ENCODE measurements around the gene ATP9A. TPM values are rescaled to one million over a fixed set of nuclear protein-coding genes. Genes with fewer than 3 reads are reported as not detected.

ATP9A gene
- total RNA-seq, 1 experiment from 2014 or later, result 16.8 TPM

GRCh38 chr20:51627586-51627985 lies 140.6 kb downstream of the ATP9A start (continued):
- no peak for TF ChIP-seq POLR2AphosphoS5 (IDR thresholded peaks at IDR 0.05; ENCODE audit: low read depth, low read length)
- no peak for TF ChIP-seq ZFX (IDR thresholded peaks at IDR 0.05)
- TF ChIP-seq EZH2phosphoT487 (IDR thresholded peaks at IDR 0.05; ENCODE audit: borderline replicate concordance), result no peak
- TF ChIP-seq ZBTB33 (IDR thresholded peaks at IDR 0.05; ENCODE audit: extremely low read depth, insufficient replicate concordance, low read length), result no peak
- no peak for TF ChIP-seq CEBPB (IDR thresholded peaks at IDR 0.05; ENCODE audit: low read depth)
- TF ChIP-seq EZH2 (IDR thresholded peaks at IDR 0.05), result no peak
- no peak for TF ChIP-seq YY1 (IDR thresholded peaks at IDR 0.05; ENCODE audit: extremely low read depth, insufficient replicate concordance, low read depth, low read length)

GRCh38 chr20:51625105-51625504 lies 143.1 kb downstream of the ATP9A start:
- POLR2A ChIA-PET, result no interaction called here
- Histone ChIP-seq H3K79me2 (ENCODE audit: insufficient read depth, low read length) (no peaks in the 10 kb centered on the region), H3K4me3 (replicated peaks in 1 of 2; ENCODE audit: low read depth in 1 of 2, low read length in 2 of 2) (no peak overlapping the region), H3K9ac (ENCODE audit: low read length) (no peak overlapping the region), H3K9me2 (ENCODE audit: insufficient read depth) (no peaks in the 10 kb centered on the region), H3K27ac (ENCODE audit: low read depth, low read length) (no peak overlapping the region), H3K27me3 (ENCODE audit: insufficient read depth, low read length) (no peaks in the 10 kb centered on the region), H3K9me3 (ENCODE audit: control insufficient read depth in 1 of 2, insufficient read depth in 1 of 2, low read depth in 1 of 2, low read length in 2 of 2) (no peaks in the 10 kb centered on the region), H3K36me3 (ENCODE audit: control insufficient read depth in 1 of 2, insufficient read depth in 2 of 2, low read length in 2 of 2) (no peaks in the 10 kb centered on the region), H3K4me1 (ENCODE audit: control insufficient read depth in 1 of 2, insufficient read depth in 2 of 2, low read length in 2 of 2) (peaks cover 16 to 22% of the 10 kb centered on the region in 2 experiments), H4K20me1 (ENCODE audit: insufficient read depth) (no peaks in the 10 kb centered on the region), H3K4me2 (ENCODE audit: low read length) (no peak overlapping the region), H2AFZ (ENCODE audit: low read depth, low read length, poor library complexity, severe bottlenecking) (no peak overlapping the region)
- intact Hi-C loops (cut with micrococcal nuclease), result no loop called here
- CTCF ChIA-PET, result interaction anchor here (1.0 to 1.5 kb wide), 4 partner anchors 15 to 458 kb away, joined by 3 to 10 read pairs (median 4); no protein-coding TSS in a partner anchor
- ATAC-seq, result no peak
- RAD21 ChIA-PET (ENCODE audit: low non-redundant PET in 1 of 2, low total read pairs in 2 of 2, uncharacterized antibody in 2 of 2, unreplicated experiment in 2 of 2), result interaction anchor here in 1 of 2 experiments (2.1 kb wide), 1 partner anchor 239 kb away, joined by 4 read pairs; no protein-coding TSS in a partner anchor
- BruUV-seq (replicated peaks), result no TSS peak
- DNase-seq (ENCODE audit: low read depth, low spot score), result no peak
- TF ChIP-seq SIN3A (IDR thresholded peaks at IDR 0.05; ENCODE audit: low read depth) (no peak), ZNF274 (IDR thresholded peaks at IDR 0.05; ENCODE audit: low read depth, low read length) (no peak), REST (IDR thresholded peaks at IDR 0.05; ENCODE audit: low read depth) (no peak), RAD21 (IDR thresholded peaks at IDR 0.05; ENCODE audit: low read depth) (no peak), CBX3 (IDR thresholded peaks at IDR 0.05; ENCODE audit: low read depth) (no peak), YY1 (IDR thresholded peaks at IDR 0.05; ENCODE audit: extremely low read depth, insufficient replicate concordance, low read depth, low read length) (no peak), ELF1 (IDR thresholded peaks at IDR 0.05; ENCODE audit: borderline replicate concordance, low read depth) (no peak), CTCF (IDR thresholded peaks at IDR 0.05 in 2 of 3, conservative IDR thresholded peaks at IDR 0.05 in 1 of 3; ENCODE audit: borderline replicate concordance in 1 of 3, insufficient read depth in 1 of 3, low read depth in 2 of 3, low read length in 2 of 3) (no peak), SRF (IDR thresholded peaks at IDR 0.05; ENCODE audit: low read depth) (no peak), POLR2A (IDR thresholded peaks at IDR 0.05; ENCODE audit: borderline replicate concordance, extremely low read depth, insufficient read depth, insufficient read length) (no peak), ZFX (IDR thresholded peaks at IDR 0.05) (no peak), EZH2phosphoT487 (IDR thresholded peaks at IDR 0.05; ENCODE audit: borderline replicate concordance) (no peak), POLR2AphosphoS5 (IDR thresholded peaks at IDR 0.05; ENCODE audit: low read depth, low read length) (no peak), ATF3 (IDR thresholded peaks at IDR 0.05) (no peak), MAX (IDR thresholded peaks at IDR 0.05) (no peak)

Measured in HCT116 (cell line).